HepG2 (cell line): ENCODE results near the gene SYNPO. TPM values are rescaled to one million over a fixed set of nuclear protein-coding genes. Genes with fewer than 3 reads are reported as not detected.
A peak's percentile ranks its signal among the peaks of the same experiment; 100 is the strongest.

Experiments used
- ATAC-seq: fragments of 200-7000 bp; cut with Tn5 transposase; 3 replicates; pipeline ENCODE4 v1.9.1; 2020; ENCODE audit warnings: mild to moderate bottlenecking, moderate library complexity
- BruUV-seq: library from RNA; stranded (reverse); fragments of 400-500 nt; replicated peaks from 2 replicates; lab custom pipeline; 2021; lab: Mats Ljungman, UMichigan
- CTCF ChIA-PET: fragments of 300-600 bp; formaldehyde crosslinking; extraction: SDS; loops from one replicate; lab custom pipeline; 2021; ENCODE audit warnings: low total read pairs, inconsistent platforms, low intra/inter-chr PET ratio; lab: Yijun Ruan, JAX
- POLR2A ChIA-PET: fragments of 350-600 bp; sonication (Branson Sonifier 250); formaldehyde crosslinking; loops from one replicate; lab custom pipeline; 2020; ENCODE audit warnings: antibody characterized with exemption, inconsistent platforms; lab: Yijun Ruan, JAX
- DNase-seq: peaks from one replicate; pipeline ENCODE4 v3.0.0-alpha.2; 2015; ENCODE audit warnings: low spot score
- FAIRE-seq: peaks from 3 replicates; lab custom pipeline; 2011; peaks lifted over from hg19 to GRCh38; lab: Jason Lieb, UNC
- H2AFZ ChIP-seq: one replicate; pipeline ENCODE4 v1.6.1; 2011; ENCODE audit warnings: low read length, inconsistent platforms
- H3K27ac ChIP-seq: fragments of 300-600 bp; 3 replicates; pipeline ENCODE4 v1.8.0; 2011; ENCODE audit warnings: mixed run types, mild to moderate bottlenecking, mixed read lengths, low read length, inconsistent platforms; ENCODE audit not compliant: insufficient read depth; ENCODE audit errors: extremely low read length
- H3K27me3 ChIP-seq, 2 experiments: fragments of 200-600 bp in 1 of 2; 2 replicates in 1 of 2; 3 replicates in 1 of 2; pipeline versions ENCODE4 v1.6.0 to v1.8.0; 2011; ENCODE audit warnings: low read length in 2 of 2, mild to moderate bottlenecking in 2 of 2, moderate library complexity in 2 of 2, inconsistent platforms in 1 of 2; ENCODE audit not compliant: insufficient read depth in 2 of 2, control insufficient read depth in 1 of 2
- H3K36me3 ChIP-seq, 2 experiments: fragments of 200-600 bp in 1 of 2; replicated peaks in 1 of 2; 2 replicates in 1 of 2; 3 replicates in 1 of 2; pipeline versions ENCODE4 v1.5.1 to v1.8.0; 2011; ENCODE audit warnings: low read length in 2 of 2, inconsistent platforms in 1 of 2; ENCODE audit not compliant: insufficient read depth in 2 of 2, control insufficient read depth in 1 of 2
- H3K4me1 ChIP-seq: 2 replicates; pipeline ENCODE4 v1.5.1; 2012; ENCODE audit warnings: low read length, inconsistent platforms; ENCODE audit not compliant: insufficient read depth
- H3K4me2 ChIP-seq: 2 replicates; pipeline ENCODE4 v1.6.0; 2011; ENCODE audit warnings: low read depth, low read length, inconsistent platforms
- H3K4me3 ChIP-seq, 3 experiments: fragments of 200-600 bp in 1 of 3; sonication (generic), shearing (Covaris generic) in 1 of 3; replicated peaks in 1 of 3; 2 replicates each; pipeline ENCODE4 v1.5.1; 2011 to 2016; ENCODE audit warnings: low read length in 3 of 3, inconsistent platforms in 2 of 3, low read depth in 2 of 3, mild to moderate bottlenecking in 2 of 3, control low read depth in 1 of 3, mixed read lengths in 1 of 3; ENCODE audit not compliant: insufficient read depth in 1 of 3
- H3K79me2 ChIP-seq: one replicate; pipeline ENCODE4 v1.6.1; 2011; ENCODE audit warnings: low read length, inconsistent platforms; ENCODE audit not compliant: insufficient read depth
- H3K9ac ChIP-seq: 2 replicates; pipeline ENCODE4 v1.6.0; 2011; ENCODE audit warnings: mild to moderate bottlenecking, low read depth, low read length, inconsistent platforms; ENCODE audit not compliant: insufficient read depth
- H3K9me3 ChIP-seq: 2 replicates; pipeline ENCODE4 v1.5.1; 2012; ENCODE audit warnings: mild to moderate bottlenecking, low read length
- H4K20me1 ChIP-seq: 2 replicates; pipeline ENCODE4 v1.6.0; 2011; ENCODE audit warnings: inconsistent platforms, mild to moderate bottlenecking, low read length, moderate library complexity; ENCODE audit not compliant: insufficient read depth
- AKAP8 ChIP-seq: sonication (generic); formaldehyde crosslinking; IDR thresholded peaks from 2 replicates; pipeline ENCODE4 v1.5.1; 2020; ENCODE audit warnings: mild to moderate bottlenecking, missing genetic modification reagents
- CBX1 ChIP-seq: IDR thresholded peaks from one replicate; pipeline ENCODE4 v1.6.1; 2016; ENCODE audit warnings: antibody characterized with exemption, low read depth
- CREM ChIP-seq, 2 experiments: sonication (generic) in 1 of 2; formaldehyde crosslinking in 1 of 2; IDR thresholded peaks; 2 replicates each; pipeline versions ENCODE4 v1.4.0 to v1.6.1; 2016 to 2020; ENCODE audit warnings: antibody characterized with exemption in 1 of 2, mild to moderate bottlenecking in 1 of 2, missing genetic modification reagents in 1 of 2
- FOXO1 ChIP-seq: sonication (generic); formaldehyde crosslinking; IDR thresholded peaks from 2 replicates; pipeline ENCODE4 v1.4.0; 2020; ENCODE audit warnings: missing genetic modification reagents
- KDM1A ChIP-seq: IDR thresholded peaks from 2 replicates; pipeline ENCODE4 v1.6.1; 2016; ENCODE audit warnings: missing compliant biosample characterization
- MEF2D ChIP-seq: sonication (generic); formaldehyde crosslinking; IDR thresholded peaks from 2 replicates; pipeline ENCODE4 v1.5.1; 2020; ENCODE audit warnings: mild to moderate bottlenecking, missing genetic modification reagents
- SATB2 ChIP-seq: sonication (generic); formaldehyde crosslinking; IDR thresholded peaks from 2 replicates; pipeline ENCODE4 v1.5.0; 2020; ENCODE audit warnings: missing genetic modification reagents
- ZFP36 ChIP-seq: fragments of 150-350 bp; IDR thresholded peaks from 2 replicates; pipeline ENCODE4 v1.6.1; 2018; ENCODE audit warnings: borderline replicate concordance, low read length, low read depth; ENCODE audit not compliant: partially characterized antibody
- WGBS: methylation state at CpG from one replicate; pipeline ENCODE4 v1.1.6; 2017; ENCODE audit warnings: low lambda C conversion rate; 5-methylcytosine and 5-hydroxymethylcytosine counted together
- in situ Hi-C: cut with HindIII; loops from 2 replicates; pipeline ENCODE4 v1.10.0; 2017; ENCODE audit warnings: low pct_unique_long_range_greater_than_20kb; ENCODE audit not compliant: extremely low pct_ligation_motif_present
- intact Hi-C: fragments of 100-400 bp; cut with micrococcal nuclease; formaldehyde crosslinking; loops from one replicate; pipeline ENCODE4 v1.10.0; 2022; ENCODE audit not compliant: unreplicated experiment
- polyA plus RNA-seq, 8 experiments: library from polyadenylated mRNA; depleted of rRNA in 3 of 8; stranded (reverse) in 7 of 8; unstranded in 1 of 8; fragments of >200 nt; fragmentation: Illumina TruSeq in 4 of 8; extraction: Trizol in 4 of 8; gene quantifications; 2 replicates each; pipeline versions ENCODE4 v1.2.1 to v1.2.3, GENCODE V29; 2011 to 2016; ENCODE audit warnings: low read depth in 4 of 8, missing spikeins in 1 of 8, mixed read lengths in 1 of 8; ENCODE audit not compliant: insufficient read depth in 1 of 8
- total RNA-seq, 5 experiments: library from RNA; depleted of rRNA; stranded (reverse); fragments of >200 nt; fragmentation: Illumina TruSeq; extraction: Trizol; gene quantifications; 2 replicates each; pipeline ENCODE4 v1.2.3, GENCODE V29; 2016; ENCODE audit warnings: low read depth in 1 of 5

SYNPO gene
- total and polyA plus RNA-seq, 2 of the 13 experiments (the other 11 are each of a cell fraction or from before 2014, with no cell fraction given), result 0.09 to 0.30 TPM

- TF ChIP-seq CREM (IDR thresholded peaks at IDR 0.05), result peak; percentile 41
- TF ChIP-seq CREM (CRISPR knock-in tag; IDR thresholded peaks at IDR 0.05), result no peak
- no peak for TF ChIP-seq AKAP8 (CRISPR knock-in tag)
- no peak for TF ChIP-seq CBX1
- TF ChIP-seq MEF2D (CRISPR knock-in tag), result no peak
- TF ChIP-seq SATB2 (CRISPR knock-in tag), result no peak
- TF ChIP-seq, all 625 proteins: peak for 49
Observed at GRCh38 chr5:150637245-150638052, 3.0 kb upstream of the SYNPO start (continued).

- FAIRE-seq, result no peak
- ChIA-PET POLR2A (no interaction called here), CTCF (interaction anchor here (0.9 kb wide), 1 partner anchor 76 kb away, joined by 3 read pairs; no protein-coding TSS in a partner anchor)
- H4K20me1 ChIP-seq, result no peaks in the 10 kb centered on the region
- H3K9ac ChIP-seq, result no peak overlapping the region
- no peak for DNase-seq
- no peak overlapping the region for H3K27ac ChIP-seq
- peaks cover 68% of the 10 kb centered on the region for H3K4me1 ChIP-seq
- H3K79me2 ChIP-seq, result no peaks in the 10 kb centered on the region
- H3K4me2 ChIP-seq, result no peak overlapping the region; the same call in 1 of the 2 replicates
- in situ Hi-C loops (no loop called here), intact Hi-C loops (loop anchor here (10.0 kb wide), 1 partner anchor 173 kb away; no protein-coding TSS in a partner anchor)
- ATAC-seq, result no peak
- H3K27me3 ChIP-seq, result 0 out of 5 replicates have a peak, but pooled peaks cover 0 to 3% of the 10 kb centered on the region in 2 experiments
- no TSS peak for BruUV-seq
- no peak overlapping the region for H3K4me3 ChIP-seq
- H3K9me3 ChIP-seq, result no peaks in the 10 kb centered on the region
- WGBS, result 3% methylated on average over 1 of the region's 1 CpG
- H2AFZ ChIP-seq, result no peak overlapping the region
- H3K36me3 ChIP-seq, result no peaks in the 10 kb centered on the region
- TF ChIP-seq ZFP36 (peak; percentile 97), FOXO1 (no peak), KDM1A (CRISPR knock-in tag) (0 out of 2 replicates have a peak, but pooled peaks have one; percentile 16)
Observed at GRCh38 chr5:150638053-150638444, 2.4 kb upstream of the SYNPO start.
